HG02870 (cell line): ENCODE measurements around the gene COL5A3.

Experiments
- ATAC-seq: cut with Tn5 transposase; IDR thresholded peaks from one replicate; pipeline ENCODE4 v1.9.1; 2021; ENCODE audit warnings: mild to moderate bottlenecking, moderate library complexity; ENCODE audit not compliant: unreplicated experiment

Gene COL5A3

DNA sequence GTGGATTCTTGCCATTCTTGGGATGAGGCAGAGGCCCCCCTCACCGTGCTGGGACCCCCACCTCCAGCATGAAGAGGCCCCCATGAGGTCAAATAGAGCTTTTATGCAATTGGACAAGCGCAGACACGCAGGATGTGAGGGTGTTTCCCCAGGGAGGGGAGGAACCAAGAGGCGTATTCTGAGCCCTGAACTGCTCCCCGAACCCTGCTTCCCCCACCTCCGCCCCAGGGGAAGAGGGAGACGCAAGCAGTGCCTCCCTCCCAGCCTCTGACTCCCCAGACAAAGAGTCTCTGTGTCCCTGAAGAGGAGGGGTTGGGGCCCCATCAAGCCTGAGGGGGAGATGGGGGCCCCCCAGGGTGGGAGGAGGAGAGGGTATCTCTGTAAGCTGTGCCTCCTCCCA, 1.7 kb upstream of the COL5A3 start:
- ATAC-seq, result no peak

DNA sequence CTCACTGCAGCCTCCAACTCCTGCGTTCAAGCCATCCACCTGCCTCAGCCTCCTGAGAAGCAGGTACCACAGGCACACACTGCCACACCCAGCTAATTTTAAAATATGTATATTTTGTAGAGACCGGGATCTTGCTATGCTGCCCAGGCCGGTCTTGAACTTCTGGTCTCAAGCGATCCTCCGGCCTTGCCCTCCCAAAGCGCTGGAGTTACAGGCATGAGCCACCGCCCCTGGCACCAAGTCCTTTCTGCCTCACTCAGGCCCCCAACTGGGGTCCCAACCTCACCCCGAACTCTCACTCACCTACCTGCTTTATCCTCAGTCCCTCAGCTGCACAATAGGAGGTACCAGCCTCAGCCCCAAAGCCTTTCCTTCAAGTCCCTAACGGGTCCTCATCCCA, 635 bp upstream of the COL5A3 start:
- ATAC-seq, result no peak

DNA sequence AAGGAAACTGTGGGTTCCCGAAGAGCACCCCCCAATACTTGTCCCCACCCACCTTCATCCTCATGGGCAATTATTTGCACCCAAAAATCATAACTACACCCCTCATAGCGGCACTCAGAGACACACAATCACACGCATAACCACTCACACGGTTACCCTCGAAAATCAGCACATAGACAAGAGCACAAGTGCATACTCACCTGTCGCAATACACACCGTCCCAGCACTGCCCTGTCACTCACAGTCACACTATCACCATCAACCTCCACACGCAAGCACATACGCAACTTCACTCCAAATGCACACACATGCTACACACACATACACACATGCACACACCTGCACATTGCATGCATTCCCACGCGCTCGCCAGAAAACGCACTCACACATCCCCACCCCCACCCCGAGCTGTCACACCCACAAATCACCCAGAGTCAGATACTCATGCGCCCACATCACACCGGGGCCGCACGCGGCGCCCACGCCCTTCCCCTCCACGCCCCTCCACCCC, 535 bp downstream of the COL5A3 start:
- no peak for ATAC-seq

DNA sequence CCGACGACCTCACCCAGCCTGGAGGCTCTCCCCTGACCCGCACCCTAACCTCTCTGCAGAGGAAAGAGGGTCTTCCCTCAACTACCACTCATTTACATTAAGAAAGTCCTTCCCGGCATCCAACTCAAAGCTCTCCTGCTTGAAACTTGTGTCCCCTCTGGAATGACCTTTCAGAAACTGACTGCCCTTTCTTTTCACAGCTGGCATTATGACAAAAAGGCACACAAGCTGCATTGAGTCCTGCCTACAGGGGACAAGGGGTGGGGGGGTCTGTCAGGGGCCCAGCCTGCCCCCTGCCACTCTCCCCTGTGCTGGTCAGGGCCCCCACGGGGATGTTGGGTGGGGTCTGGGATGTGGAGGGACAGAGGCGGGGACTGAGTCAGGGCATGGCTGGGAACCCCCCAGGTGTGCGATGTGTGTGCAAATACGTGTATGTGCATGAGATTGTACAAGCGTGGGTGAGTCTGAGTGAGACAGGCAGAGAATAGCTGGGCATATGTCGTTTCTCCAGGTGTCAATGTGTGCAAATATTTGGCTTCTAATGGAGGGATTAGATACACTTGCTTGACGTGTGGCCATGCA, 2.0 kb downstream of the COL5A3 start:
- no peak for ATAC-seq

DNA sequence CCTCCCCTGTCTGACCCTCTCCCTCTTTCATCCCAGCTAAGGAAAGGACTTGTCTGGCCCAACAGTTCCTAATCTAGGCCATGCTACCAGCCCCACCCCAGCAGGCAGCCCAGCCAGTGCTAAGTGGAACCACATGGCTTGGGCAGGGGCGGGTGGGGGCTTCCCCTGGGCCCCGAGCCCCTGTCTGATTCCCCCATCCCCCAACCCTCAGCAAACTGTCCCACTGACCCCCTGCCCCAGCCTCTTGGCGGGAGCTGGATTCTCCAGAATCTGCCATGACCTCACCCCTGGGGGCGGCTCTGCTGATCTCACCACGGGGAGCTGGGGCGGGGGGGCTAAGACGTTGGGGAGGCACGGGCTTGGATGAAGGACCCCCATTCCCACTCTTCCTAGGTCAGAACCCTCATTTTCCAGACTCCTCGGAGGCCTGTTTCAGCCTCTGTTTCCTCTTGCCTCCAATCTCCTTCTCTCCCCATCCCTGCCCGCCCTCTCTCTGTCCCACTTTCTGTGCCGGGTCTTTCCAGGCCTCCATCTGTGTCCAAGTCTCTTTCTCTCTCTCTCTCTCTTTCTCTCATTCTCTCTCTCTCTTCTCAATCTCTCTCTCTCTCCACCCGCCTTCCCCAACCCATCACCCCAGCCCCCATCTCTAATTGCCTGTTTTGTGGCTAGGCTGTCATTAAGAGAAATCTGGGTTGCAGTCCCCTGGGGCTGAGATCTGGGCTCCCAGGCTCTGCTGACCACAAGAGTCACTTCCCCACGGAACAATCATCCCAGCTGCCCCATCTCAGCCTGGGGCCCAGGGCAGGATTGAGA, 2.7 kb downstream of the COL5A3 start:
- ATAC-seq, result no peak

DNA sequence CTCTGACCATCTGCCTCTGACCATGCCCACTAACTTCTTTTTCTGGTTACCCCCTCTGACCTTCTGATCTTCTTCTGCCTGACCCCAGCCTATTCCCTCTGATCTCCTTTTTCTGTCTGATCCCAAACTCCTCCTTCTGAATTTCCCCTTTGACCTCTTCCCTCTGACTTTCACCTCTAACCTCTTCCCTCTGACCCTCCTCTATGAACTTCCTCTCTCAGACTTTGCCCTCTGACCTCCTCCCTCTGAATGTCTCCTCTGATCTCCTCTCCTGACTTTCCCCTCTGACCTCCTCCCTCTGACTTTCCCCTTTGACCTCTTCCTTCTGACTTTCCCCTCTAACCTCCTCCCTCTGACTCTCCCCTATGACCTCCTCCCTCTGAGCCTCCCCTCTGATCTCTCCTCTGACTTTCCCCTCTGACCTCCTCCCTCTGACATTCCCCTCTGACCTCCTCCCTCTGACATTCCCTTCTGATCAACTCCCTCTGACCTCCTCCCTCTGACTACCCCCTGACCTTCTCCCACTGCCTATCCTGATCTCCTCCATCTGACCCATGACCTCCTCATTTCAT, 3.5 kb downstream of the COL5A3 start:
- ATAC-seq, result no peak

DNA sequence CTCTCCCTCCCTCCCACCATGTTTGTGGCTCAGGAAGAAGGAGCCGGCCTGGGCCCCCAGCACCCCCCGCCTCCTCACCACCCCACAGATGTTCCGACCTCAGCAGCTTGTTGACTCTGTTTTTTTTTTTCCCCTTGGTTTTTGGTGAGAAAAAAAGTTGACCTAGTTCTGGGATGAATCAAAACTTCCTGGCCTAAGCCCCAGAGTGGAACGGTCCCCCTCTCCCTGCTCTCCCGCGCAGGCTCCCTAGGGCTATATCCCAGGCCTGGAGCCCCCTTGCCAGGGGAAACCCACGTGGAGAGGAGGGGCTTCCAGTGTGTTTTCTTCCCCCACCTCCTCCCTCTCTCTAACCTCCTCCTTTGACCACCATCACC, 4.0 kb downstream of the COL5A3 start:
- no peak for ATAC-seq

DNA sequence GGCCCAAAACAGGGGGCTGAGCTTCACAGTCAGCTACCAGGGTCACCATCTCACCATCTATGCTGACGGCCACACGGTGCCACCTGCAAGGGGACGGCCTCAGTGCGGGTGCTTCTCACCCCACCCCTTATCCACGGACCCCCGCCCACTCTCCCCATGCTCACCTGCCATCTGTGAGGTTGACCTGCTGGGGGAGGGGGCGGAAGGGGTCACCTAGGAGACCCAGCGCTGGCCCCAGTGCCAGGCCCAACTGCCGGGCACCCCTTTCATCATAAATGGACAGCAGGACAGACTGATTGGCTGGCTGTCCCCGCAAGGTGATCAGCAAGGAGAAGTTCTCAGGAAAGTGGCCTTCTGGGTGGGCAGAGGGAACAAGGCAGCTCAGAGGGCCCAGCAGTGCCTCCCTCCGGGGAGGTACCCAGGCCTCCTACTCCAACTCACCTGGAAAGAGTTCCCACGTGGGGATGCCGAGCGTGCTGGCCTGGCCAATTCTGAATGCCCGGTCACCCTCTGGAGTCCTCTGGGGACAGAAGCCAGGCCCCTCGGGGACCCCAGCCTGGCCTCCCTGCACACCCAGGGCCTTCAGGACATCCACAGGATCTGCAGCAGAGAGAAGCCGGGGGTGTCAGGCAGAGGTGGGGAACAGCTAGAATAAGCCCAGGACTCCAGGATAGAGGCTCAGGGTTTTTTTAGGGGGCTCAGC, 4.5 kb downstream of the COL5A3 start:
- no peak for ATAC-seq

DNA sequence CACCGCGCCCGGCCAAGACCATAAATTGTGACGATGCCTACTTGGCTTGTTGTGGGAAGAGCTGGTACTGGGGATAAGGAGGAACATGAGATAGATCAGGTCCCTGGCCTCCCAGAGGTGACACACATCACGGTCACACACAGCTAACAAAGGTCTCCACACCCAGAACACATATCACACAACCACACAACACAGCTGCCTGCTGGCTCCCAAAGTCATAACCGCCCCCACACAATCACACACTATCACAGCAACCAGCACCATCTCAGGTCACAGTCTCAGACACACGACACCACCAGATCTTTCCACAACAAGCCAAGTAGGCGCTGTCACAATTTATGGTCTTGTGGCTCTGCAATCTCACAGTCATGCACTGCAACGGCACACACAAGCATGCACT, 5.7 kb downstream of the COL5A3 start:
- no peak for ATAC-seq

DNA sequence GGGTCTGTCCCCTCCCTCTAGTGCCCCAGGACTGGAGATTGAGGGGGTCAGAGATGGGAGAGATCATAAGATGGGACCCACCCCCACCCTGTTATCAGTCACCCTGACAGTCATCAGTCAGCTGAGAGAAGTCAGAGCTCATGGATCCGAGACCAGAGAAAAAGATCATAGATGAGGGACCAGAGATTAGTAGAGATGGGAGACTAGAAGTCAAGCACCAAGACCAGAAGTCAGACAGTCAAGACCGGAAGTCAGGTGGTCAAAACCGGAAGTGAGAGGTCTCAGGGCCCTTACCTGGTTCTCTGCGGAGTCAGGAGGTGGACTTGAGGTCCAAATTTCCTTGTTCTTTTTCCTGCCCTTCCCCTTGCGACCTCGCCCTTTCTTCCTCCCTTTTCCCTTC, 7.0 kb downstream of the COL5A3 start:
- ATAC-seq, result no peak

DNA sequence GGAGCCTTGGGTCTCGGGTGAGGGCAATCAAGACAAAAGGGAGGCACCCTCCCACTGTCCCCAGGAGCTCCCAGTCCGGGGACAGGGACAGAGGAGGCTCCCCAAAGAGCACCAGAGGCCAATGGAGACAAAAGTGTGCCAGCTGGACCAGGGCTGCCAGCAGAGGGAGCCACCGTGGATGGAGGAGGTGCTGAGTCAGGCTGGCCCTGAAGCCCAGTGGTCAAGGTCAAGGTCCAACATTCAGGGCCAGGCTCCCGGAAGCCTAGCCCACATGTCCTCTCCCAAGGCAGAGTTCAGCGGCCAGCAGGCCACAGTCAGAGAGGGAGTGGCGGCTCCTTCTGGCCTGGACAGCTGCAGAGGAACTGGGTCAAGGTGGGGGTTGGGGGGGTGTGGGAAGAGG, 8.4 kb downstream of the COL5A3 start:
- ATAC-seq, result no peak

DNA sequence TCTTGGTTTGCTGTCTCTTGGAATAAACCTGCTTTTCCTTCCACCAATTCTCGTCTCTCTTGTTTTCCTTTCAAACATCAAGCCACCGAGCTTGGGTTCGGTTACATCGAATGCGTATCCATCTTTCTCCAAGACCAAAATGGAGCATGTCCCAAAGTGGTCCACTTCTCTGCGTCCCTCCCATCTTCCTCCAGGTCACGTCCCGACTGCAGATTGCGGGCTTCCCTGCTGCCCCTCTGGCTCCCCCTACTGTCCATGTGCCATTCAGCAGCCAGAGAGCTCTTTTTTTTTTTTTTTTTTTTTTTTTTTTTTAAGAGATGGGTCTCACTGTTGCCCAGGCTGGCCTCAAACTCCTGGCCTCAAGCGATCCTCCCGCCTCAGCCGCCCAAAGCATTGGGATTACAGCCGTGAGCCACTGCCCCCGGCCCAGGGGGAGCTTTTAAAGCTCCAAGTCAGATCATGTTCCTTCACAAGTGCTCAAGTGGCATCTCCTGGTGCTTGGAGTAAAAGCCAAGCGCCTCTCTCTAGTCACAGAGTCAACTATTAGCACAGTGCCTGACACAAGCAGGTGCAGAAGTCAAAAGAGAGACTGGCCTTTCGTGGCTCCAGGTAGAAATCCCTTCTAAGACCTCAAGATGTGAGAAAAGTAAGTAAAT, 10.0 kb downstream of the COL5A3 start:
- no peak for ATAC-seq

DNA sequence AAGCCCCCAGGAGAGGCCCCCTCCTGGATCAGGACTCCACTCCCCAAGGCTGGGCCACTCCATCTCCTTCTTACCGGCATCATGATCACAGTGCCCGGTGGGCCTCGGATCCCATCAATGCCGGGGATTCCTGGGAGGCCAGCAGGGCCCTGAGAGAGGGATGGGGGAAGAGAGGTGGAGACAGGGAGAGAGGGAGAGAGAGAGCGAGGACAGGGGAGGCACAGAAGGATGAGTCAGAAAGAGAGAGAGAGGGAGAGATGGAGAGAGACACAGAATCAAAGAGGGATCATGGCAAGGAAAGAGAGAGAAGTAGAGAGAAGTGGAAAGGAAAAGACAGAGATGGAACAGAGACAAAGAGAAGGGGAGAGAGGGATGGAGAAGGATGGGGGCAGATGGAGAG, 13.8 kb downstream of the COL5A3 start:
- no peak for ATAC-seq

DNA sequence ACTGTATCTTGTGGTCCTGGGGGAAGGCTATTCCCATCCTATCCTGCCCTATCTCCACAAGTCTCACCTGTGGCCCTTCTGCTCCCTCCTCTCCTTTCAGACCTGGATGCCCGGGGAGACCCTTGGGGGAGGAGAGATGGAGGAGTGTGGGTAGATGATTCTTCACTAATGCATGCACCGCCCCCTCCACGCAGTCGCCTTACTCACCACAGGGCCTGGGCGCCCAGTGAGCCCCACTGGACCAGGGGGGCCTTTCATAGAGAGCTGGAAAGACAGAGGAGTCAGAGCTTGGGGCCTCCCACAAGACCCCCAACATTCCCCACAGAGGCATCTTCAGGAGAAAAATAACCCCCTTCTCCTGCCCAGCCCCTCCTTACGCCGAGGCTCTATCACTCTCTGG, 14.3 kb downstream of the COL5A3 start:
- no peak for ATAC-seq

DNA sequence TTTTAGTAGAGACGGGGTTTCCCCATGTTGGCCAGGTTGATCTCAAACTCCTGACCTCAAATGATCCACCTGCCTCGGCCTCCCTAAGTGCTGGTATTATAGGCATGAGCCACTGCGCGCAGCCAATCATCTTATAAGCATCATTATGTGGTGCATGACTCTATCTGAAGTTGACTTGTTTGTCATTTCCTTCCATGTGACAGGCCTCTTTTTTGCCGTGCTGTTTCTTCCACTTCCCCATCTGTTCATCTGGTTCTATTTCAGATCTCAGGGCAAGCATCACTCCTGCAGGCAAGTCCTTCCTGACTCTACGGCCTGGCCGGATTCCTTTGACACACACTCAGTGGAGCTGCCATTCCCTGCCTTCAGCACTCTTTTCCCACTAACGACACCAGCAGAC, 15.2 kb downstream of the COL5A3 start:
- ATAC-seq, result no peak

DNA sequence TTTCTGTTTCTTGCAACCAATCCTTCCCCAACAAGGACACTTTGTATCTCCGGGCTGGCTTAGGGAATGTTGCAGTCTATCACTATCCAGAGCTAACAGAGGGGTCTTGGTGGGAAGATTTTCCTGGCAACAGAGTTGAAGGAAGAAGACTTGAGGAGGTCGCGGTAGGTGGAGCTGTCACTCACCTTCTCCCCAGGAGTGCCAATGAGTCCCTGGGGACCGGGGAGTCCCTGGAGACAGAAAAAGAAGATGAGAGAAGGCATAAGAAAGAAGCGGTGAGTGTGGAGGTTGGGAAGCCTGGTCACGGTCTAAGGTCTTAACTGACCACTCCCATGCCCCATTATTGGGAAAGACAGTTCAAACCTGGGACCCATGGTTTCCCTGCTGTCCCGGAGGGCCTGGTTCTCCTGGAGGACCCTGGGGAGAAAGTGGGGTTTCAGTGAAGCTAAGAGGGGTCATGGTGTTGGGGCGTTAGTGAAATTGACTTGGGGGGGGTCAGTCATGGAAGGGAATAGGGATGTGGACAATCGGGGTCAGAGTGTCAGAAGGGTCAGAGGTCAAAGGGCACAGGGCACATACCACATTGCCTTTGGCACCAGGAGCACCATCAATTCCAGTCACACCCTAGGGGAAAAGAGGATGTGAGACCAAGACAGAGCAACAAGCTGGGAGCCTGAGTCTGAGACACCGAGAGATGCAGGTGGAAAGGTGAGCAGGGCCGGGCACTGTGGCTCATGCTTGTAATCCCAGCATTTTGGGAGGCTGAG, 18.7 kb downstream of the COL5A3 start:
- no peak for ATAC-seq

DNA sequence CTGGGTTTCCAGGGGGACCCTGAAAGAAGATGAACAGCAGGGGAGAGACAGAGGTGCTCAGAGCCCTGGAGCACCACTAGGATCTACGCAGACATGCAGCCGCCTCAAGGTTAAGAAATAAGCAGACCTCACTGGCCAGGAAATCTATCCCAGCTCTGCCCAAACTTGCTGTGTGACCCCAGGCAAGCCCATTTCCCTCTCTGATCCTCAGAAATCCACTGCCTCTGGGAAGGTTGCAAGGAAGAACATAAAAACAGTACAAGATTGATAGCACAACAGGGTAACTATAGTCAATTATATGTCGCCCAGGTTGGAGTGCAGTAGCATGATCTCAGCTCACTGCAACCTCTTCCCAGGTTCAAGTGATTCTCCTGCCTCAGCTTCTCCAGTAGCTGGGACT, 20.8 kb downstream of the COL5A3 start:
- no peak for ATAC-seq

DNA sequence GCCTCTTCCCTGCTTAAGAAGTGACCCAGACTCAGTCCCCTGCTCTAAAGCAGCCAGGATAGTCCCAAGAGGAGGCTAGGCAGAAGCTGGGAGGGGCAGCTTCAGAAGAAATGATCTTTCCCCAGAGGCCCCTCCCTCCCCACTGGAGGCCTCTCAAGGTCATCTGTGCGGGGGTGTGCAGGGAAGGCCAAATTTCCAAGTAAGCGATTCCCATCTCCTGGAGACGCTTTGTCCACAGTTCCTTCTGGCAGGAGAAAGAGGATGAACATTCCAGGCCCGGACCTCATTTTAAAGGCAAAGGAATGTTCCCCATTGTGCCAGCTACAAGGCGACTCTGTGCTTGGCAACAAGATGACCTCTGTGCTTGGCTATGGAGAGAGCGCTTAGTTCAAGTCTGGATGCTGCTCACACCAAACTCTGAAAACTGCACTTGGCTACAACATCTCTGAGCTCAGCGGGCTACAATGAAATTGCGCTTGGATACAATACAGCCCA, 23.5 kb downstream of the COL5A3 start:
- ATAC-seq, result no peak

DNA sequence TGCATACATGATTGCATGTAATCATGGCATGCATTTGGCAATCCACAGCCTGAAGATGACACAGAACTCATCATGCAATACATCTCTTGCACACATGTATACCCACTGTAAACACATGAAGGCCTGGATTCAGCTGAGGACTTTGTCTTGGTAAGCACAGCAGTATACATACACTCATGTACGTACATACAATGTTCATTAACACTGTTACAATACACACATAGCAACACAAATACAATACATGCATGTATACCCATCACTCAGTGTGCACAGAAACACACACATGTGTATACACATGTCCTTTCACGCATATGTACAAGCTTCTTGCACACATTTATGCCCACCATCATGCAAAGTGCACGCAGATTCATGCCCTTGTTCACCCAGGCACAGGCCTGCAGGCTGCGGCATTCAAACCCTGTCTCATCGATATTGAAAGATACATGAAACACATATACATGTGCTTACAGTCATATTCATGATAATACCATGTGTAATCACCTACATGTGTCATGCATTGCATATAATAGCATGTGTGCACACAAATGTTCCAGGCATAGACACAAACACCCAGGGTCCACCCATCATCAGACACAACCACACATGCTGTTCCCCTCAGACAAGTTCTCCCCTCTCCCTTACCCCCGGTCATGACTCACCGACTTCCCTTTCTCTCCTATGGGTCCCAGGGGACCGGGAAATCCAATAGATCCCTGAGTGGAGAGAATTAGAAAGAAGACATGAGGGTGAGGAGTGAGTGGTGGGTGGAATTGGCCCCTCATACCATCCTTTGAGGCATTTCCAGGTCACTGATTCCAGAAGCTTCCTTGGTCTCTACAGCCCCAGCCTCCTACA, 28.7 kb downstream of the COL5A3 start:
- ATAC-seq, result no peak
